ENCODE data around the gene PCDHB3.
"Not testable (repeated sequence)": the region's sequence is repeated elsewhere in the genome, so short reads cannot be mapped to it uniquely, and the experiment has no call there.

PCDHB3 gene

DNA sequence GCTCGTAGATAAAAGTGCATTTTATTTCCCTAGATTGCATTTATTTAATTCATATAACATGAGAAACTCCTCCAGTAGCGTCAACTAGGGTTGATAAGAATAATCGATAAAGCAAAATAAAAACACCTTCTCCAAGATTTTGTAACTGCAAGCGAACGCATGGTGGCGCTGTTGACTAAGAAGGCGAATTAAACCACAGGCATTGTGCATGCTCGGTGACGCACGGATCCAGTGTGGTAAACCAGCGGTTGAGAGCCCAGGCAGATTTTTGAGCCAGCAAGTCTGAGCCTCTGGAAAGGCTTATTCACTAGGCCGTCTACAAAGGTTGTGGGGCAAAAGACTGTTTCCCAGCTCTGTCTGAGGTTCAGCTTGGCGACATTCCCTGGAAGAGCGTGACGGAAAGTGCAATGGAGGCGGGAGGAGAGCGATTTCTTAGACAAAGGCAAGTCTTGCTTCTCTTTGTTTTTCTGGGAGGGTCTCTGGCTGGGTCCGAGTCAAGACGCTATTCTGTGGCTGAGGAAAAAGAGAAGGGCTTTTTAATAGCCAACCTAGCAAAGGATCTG, at the start of gene PCDHB3:
Gene PCDHB3, plus strand, starts transcription at position 231 of the 563 bp plus-strand sequence. Its CDS starts 177 bp downstream, at position 408.
- DNase-seq = peak; percentile 63

- no peak for DNase-seq
Measured at GRCh38 chr5:141050622-141051520, 49.4 kb upstream of the PCDHB3 start, which contains the start of gene PCDHB1. Gene PCDHB1, plus strand, starts transcription at chr5:141051374. Its CDS starts 97 bp downstream, at chr5:141051471.

- DNase-seq = no peak
Measured at GRCh38 chr5:141051521-141051866, 48.8 kb upstream of the PCDHB3 start.

GRCh38 chr5:141077826-141078225, 22.4 kb upstream of the PCDHB3 start:
- DNase-seq = no peak

DNA sequence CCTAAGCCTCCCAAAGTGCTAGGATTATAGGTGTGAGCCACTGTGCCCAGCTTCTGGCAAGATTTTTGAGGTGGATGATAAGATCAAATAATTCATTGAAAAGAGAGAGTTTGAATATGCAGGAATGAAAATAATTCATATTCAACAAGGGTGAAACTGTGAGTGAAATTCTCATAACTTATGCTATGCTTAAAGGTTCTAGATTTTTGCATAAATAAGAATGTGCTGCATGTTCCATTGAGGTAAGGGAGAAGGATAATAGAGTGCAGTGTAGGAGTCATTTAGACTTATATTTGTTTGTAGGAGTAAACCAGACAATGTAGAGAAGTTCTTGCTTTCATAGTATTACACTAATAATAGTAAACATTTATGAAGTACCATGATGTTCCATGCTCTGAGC, 18.0 kb upstream of the PCDHB3 start:
- no peak for DNase-seq

- DNase-seq = no peak
Measured at GRCh38 chr5:141084487-141084989, 15.7 kb upstream of the PCDHB3 start.

DNA sequence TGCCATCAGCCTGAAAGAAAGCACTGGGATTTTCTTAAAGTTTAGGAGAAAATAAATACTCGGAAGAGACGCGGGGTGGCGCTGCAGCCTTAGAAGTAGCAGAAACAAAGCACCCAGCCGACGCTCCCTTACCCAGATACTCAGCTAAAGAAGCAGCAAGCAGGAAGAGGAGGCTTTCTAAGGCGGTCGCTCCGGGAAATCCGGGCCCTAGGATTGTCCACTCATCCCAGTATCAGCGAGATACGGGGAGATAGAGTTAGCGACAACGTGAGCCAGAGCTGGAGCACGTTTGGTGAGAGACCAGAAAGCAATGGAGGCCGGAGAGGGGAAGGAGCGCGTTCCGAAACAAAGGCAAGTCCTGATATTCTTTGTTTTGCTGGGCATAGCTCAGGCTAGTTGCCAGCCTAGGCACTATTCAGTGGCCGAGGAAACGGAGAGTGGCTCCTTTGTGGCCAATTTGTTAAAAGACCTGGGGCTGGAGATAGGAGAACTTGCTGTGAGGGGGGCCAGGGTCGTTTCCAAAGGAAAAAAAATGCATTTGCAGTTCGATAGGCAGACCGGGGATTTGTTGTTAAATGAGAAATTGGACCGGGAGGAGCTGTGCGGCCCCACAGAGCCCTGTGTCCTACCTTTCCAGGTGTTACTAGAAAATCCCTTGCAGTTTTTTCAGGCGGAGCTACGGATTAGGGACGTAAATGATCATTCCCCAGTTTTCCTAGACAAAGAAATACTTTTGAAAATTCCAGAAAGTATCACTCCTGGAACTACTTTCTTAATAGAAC, 5.6 kb upstream of the PCDHB3 start, which contains the start of gene PCDHB2:
Gene PCDHB2, plus strand, starts transcription at position 135 of the 782 bp plus-strand sequence. Its CDS starts 176 bp downstream, at position 311.
- no peak for DNase-seq

- no peak for DNase-seq
Measured at GRCh38 chr5:141095263-141095641, 5.0 kb upstream of the PCDHB3 start.

DNA sequence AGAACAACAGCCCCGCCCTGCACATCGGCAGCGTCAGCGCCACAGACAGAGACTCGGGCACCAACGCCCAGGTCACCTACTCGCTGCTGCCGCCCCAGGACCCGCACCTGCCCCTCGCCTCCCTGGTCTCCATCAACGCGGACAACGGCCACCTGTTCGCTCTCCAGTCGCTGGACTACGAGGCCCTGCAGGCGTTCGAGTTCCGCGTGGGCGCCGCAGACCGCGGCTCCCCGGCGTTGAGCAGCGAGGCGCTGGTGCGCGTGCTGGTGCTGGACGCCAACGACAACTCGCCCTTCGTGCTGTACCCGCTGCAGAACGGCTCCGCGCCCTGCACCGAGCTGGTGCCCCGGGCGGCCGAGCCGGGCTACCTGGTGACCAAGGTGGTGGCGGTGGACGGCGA, 4.1 kb upstream of the PCDHB3 start:
- DNase-seq = not testable (repeated sequence)

GRCh38 chr5:141096586-141096985, 3.7 kb upstream of the PCDHB3 start:
- not testable (repeated sequence) for DNase-seq

- DNase-seq = no peak
Measured at GRCh38 chr5:141101059-141101458, 786 bp downstream of the PCDHB3 start.

DNA sequence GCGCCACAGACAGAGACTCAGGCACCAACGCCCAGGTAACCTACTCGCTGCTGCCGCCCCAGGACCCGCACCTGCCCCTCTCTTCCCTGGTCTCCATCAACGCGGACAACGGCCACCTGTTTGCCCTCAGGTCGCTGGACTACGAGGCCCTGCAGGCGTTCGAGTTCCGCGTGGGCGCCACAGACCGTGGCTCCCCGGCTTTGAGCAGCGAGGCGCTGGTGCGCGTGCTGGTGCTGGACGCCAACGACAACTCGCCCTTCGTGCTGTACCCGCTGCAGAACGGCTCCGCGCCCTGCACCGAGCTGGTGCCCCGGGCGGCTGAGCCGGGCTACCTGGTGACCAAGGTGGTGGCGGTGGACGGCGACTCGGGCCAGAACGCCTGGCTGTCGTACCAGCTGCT, 1.8 kb downstream of the PCDHB3 start:
- not testable (repeated sequence) for DNase-seq

DNA sequence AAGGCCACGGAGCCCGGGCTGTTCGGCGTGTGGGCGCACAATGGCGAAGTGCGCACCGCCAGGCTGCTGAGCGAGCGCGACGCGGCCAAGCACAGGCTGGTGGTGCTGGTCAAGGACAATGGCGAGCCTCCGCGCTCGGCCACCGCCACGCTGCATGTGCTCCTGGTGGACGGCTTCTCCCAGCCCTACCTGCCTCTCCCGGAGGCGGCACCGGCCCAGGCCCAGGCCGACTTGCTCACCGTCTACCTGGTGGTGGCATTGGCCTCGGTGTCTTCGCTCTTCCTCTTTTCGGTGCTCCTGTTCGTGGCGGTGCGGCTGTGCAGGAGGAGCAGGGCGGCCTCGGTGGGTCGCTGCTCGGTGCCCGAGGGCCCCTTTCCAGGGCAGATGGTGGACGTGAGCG, 2.2 kb downstream of the PCDHB3 start:
- not testable (repeated sequence) for DNase-seq

DNA sequence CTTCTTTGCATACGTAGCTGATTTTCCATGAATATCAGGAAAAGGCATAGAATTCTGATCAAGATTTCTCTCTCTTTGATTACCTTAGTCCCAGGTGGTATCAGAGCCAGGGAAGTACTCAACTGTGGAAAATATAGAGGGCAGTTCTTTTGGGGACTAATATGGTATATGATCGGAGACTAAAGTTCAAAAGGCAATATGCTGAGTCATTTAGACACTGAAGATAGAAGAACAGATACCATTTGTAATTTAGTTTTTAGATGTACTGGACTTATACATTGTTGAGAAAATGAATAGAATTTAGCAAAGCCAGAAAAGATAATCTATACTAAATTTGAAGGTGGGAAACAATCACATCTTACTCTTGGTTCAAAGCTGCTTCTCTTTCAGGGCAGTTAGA, 5.1 kb downstream of the PCDHB3 start:
- DNase-seq = no peak

DNA sequence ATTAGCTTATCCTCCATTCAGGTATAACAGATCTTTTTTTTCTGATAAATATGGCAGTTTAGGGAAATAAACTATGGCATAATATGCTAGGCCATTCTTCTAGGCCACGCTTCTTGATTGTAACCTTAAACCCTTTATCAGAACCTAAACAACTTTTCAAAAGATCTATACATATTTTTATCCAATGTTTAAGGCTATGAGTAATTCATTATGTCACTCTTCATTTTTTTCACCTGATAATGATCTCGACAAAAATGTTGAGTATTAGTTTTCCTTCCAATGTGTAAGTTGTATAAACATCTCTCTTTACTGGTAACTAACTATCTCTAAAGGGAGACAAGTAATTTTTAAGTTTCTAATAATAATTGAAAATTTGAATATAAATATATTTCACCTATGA, 19.0 kb downstream of the PCDHB3 start:
- no peak for DNase-seq

- DNase-seq = no peak
Measured at GRCh38 chr5:141121563-141121962, 21.3 kb downstream of the PCDHB3 start, which contains the start of gene PCDHB4. Gene PCDHB4, plus strand, starts transcription at chr5:141121818. Its CDS starts 181 bp downstream, at chr5:141121999.

DNA sequence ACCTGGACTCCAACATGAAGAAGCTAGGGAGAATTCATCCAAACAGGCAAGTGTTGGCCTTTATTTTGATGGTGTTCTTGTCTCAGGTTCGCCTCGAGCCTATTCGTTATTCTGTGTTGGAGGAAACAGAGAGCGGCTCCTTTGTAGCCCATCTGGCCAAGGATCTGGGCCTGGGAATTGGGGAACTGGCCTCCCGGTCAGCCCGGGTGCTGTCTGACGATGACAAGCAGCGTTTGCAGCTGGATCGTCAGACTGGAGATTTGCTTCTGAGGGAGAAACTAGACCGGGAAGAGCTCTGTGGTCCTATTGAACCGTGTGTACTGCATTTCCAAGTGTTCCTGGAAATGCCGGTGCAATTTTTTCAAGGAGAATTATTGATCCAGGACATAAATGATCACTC, 21.7 kb downstream of the PCDHB3 start:
- no peak for DNase-seq

DNA sequence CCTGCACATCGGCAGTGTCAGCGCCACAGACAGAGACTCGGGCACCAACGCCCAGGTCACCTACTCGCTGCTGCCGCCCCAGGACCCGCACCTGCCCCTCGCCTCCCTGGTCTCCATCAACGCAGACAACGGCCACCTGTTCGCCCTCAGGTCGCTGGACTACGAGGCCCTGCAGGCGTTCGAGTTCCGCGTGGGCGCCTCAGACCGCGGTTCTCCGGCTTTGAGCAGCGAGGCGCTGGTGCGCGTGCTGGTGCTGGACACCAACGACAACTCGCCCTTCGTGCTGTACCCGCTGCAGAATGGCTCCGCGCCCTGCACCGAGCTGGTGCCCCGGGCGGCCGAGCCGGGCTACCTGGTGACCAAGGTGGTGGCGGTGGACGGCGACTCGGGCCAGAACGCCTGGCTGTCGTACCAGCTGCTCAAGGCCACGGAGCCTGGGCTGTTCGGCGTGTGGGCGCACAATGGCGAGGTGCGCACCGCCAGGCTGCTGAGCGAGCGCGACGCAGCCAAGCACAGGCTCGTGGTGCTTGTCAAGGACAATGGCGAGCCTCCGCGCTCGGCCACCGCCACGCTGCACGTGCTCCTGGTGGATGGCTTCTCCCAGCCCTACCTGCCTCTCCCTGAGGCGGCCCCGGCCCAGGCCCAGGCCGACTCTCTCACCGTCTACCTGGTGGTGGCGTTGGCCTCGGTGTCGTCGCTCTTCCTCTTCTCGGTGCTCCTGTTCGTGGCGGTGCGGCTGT, 23.3 kb downstream of the PCDHB3 start:
- not testable (repeated sequence) for DNase-seq

DNA sequence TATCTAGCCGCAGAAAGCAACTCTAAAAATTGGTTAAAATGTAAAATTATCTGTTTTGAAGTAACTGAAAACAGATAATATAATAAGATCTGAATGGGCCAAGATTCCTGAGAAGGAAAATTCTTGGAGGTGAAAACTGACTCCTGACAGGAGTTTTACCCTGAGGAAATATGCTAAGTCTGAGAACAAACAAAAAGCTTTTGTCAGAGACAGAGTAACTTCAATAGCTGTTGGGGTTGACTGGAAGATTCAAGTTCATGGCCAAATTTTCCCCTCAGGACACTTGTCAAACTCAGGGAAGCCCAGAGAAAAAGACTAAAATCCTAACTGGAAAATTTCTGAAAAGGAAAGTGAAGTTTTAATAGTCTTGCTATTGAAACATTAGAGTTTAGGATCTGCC, 27.0 kb downstream of the PCDHB3 start:
- no peak for DNase-seq

DNA sequence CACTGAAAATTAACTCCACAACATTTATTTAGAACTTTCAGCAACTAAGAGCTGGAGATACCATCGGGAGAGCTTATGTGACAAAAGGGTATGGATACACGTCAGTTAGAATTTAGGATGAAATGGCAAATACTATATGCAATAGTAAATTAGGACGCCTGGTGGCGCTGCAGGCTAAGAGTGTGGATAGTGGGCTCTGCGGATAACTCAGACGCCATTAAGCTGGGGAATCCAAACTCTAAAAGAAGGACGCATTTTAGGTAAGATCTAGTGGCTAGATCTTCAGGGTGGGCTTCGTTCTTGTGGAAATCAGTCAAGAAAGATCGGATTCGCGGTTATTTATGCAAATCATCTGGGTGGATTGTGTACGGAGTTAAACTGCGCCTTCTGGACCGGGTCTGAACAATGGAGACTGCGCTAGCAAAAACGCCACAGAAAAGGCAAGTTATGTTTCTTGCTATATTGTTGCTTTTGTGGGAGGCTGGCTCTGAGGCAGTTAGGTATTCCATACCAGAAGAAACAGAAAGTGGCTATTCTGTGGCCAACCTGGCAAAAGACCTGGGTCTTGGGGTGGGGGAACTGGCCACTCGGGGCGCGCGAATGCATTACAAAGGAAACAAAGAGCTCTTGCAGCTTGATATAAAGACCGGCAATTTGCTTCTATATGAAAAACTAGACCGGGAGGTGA, 34.9 kb downstream of the PCDHB3 start, which contains the start of gene PCDHB5:
Gene PCDHB5, plus strand, starts transcription at position 177 of the 688 bp plus-strand sequence. Its CDS starts 229 bp downstream, at position 406.
- DNase-seq = no peak

DNA sequence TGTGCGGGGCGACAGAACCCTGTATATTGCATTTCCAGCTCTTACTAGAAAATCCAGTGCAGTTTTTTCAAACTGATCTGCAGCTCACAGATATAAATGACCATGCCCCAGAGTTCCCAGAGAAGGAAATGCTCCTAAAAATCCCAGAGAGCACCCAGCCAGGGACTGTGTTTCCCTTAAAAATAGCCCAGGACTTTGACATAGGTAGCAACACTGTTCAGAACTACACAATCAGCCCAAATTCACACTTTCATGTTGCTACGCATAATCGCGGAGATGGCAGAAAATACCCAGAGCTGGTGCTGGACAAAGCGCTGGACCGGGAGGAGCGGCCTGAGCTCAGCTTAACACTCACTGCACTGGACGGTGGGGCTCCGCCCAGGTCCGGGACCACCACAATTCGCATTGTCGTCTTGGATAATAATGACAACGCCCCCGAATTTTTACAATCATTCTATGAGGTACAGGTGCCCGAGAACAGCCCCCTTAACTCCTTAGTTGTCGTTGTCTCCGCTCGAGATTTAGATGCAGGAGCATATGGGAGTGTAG, 35.5 kb downstream of the PCDHB3 start:
- no peak for DNase-seq

All from activated CD8-positive, alpha-beta memory T cell treated with anti-CD3 and anti-CD28 coated beads, Interleukin-2, amount 50 U/mL, for 48 hours (primary cell).